ENCODE measurements around the gene ZMYM5.
A peak's percentile ranks its signal among the peaks of the same experiment; 100 is the strongest.
"Not testable (repeated sequence)": the region's sequence is repeated elsewhere in the genome, so short reads cannot be mapped to it uniquely, and the experiment has no call there.

Gene ZMYM5

DNA sequence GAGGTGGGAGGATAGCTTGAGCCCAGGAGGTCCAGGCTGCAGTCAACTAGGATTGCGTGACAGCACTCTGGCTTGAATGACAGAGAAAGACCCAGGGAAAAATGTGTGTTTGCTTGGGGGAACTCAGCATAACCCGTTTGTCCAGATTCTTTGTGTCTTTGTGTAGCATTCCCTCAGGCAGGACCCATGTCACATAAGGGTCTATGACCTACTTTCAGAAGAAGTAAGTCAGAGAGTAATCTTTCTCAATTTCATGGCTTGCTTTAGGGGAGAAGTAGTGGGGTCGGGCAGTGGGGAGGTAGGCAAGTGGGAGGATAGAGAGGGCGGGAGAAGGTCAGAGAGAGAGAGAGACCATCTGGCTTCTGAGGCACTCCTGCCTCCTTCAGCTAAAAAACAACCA lies 68.8 kb downstream of the ZMYM5 start:
- no peak for DNase-seq (ENCODE audit: extremely low read depth, low read depth)
- TF ChIP-seq, protein P1, sequence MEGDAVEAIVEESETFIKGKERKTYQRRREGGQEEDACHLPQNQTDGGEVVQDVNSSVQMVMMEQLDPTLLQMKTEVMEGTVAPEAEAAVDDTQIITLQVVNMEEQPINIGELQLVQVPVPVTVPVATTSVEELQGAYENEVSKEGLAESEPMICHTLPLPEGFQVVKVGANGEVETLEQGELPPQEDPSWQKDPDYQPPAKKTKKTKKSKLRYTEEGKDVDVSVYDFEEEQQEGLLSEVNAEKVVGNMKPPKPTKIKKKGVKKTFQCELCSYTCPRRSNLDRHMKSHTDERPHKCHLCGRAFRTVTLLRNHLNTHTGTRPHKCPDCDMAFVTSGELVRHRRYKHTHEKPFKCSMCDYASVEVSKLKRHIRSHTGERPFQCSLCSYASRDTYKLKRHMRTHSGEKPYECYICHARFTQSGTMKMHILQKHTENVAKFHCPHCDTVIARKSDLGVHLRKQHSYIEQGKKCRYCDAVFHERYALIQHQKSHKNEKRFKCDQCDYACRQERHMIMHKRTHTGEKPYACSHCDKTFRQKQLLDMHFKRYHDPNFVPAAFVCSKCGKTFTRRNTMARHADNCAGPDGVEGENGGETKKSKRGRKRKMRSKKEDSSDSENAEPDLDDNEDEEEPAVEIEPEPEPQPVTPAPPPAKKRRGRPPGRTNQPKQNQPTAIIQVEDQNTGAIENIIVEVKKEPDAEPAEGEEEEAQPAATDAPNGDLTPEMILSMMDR (IDR thresholded peaks at IDR 0.05; ENCODE audit: low read depth, low read length) = no peak

DNA sequence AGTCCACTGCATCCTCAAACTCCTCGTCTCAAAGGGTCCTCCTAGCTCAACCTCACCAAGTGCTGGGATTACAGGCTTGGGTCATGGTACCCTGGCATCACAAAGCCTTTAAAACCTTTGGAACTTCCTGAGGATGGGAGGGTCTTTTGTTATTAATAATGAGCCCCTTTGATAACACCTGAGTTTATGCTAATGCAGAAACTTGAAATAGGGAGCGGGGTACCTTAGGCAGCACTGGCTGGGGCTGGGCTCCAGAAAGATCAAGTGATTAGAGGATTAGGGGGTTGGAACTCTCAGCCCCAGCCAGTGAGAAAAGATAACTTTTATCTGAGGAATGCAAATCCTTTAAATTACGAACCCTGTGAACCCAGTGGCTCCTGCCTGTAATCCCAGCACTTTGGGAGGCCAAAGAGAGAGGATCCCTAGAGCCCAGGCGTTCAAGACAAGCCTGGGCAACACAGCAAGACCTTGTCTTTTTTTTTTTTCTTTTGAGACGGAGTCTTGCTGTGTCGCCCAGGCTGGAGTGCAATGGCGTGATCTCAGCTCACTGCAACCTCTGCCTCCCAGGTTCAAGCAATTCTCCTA lies 71.4 kb downstream of the ZMYM5 start:
- TF ChIP-seq, protein P1 (IDR thresholded peaks at IDR 0.05; ENCODE audit: low read depth, low read length) = no peak
- no peak for DNase-seq (ENCODE audit: extremely low read depth, low read depth)

GRCh38 chr13:19782727-19783682 lies 80.4 kb downstream of the ZMYM5 start, which contains the start of gene PSPC1:
Gene PSPC1, minus strand, starts transcription at chr13:19782945. Its CDS starts 188 bp downstream, at chr13:19782757.
- DNase-seq (ENCODE audit: extremely low read depth, low read depth) = peak; percentile 89

- TF ChIP-seq, protein P1 (IDR thresholded peaks at IDR 0.05; ENCODE audit: low read depth, low read length) = no peak
- peak; percentile 8 for DNase-seq (ENCODE audit: extremely low read depth, low read depth)
Measured at GRCh38 chr13:19782049-19782726, 81.3 kb downstream of the ZMYM5 start.

DNA sequence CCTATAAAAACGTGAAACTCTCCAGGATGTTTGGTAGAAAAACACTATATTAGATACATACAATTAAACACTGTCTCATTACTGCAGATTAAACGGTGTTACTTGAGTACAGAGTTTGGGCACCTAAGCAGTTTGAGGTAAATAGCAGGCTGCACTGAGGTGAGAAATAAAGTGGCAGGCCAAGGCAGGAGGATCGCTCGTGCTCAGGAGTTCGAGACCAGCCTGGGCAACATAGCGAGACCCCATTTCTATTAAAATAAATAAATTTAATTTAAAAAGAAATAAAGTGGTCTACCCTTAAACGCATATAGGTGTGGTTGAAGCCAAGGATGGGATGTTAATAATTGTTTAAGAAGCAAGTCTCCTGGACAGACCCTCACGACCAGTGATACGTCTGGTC lies 81.9 kb downstream of the ZMYM5 start:
- TF ChIP-seq, protein P1 (IDR thresholded peaks at IDR 0.05; ENCODE audit: low read depth, low read length) = no peak
- DNase-seq (ENCODE audit: extremely low read depth, low read depth) = no peak

DNA sequence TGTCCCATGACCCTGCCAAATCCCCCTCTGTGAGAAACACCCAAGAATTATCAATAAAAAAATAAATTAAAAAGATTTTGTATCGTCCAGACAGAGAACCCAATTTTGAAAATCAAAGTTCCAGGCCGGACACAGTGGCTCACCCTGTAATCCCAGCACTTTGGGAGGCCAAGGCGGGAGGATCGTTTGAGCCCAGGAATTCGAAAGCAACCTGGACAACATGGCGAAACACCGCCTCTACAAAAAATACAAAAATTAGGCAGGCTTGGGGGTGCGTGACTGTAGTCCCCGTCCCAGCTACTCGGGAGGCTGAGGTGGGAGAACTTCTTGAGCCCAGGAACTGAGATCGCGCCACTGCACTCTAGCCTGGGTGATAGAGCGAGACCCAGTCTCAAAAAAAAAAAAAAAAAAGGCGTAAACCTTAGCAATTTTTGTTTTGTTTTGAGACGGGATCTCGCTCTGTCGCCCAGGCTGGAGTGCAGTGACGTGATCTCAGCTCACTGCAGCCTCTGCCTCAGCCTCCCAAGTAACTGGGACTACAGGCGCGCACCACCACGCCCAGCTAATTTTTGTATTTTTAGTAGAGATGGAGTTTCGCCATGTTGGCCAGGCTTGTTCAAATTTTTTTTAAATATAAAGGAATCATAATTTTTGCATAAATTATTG lies 82.6 kb downstream of the ZMYM5 start:
- not testable (repeated sequence) for DNase-seq (ENCODE audit: extremely low read depth, low read depth)

Measured in AG09319 (cell line).